Mesodermal cell (in vitro differentiated cells): ENCODE results near the gene CDK9.
"Not testable (repeated sequence)": the region's sequence is repeated elsewhere in the genome, so short reads cannot be mapped to it uniquely, and the experiment has no call there.

Source experiments
- H3K27ac ChIP-seq: 2 replicates; pipeline ENCODE4 v1.7.0; 2013; ENCODE audit warnings: mild to moderate bottlenecking, low read depth, low read length, moderate library complexity; ENCODE audit not compliant: severe bottlenecking
- H3K36me3 ChIP-seq: 2 replicates; pipeline ENCODE4 v1.7.1; 2013; ENCODE audit warnings: mild to moderate bottlenecking, low read length, moderate library complexity; ENCODE audit not compliant: control insufficient read depth, insufficient read depth
- H3K4me1 ChIP-seq: one replicate; pipeline ENCODE4 v1.7.1; 2013; ENCODE audit warnings: mild to moderate bottlenecking, low read length; ENCODE audit not compliant: insufficient read depth, control insufficient read depth, poor library complexity, severe bottlenecking
- H3K4me3 ChIP-seq: 2 replicates; pipeline ENCODE4 v1.7.0; 2013; ENCODE audit warnings: low read length, control low read depth, mild to moderate bottlenecking; ENCODE audit not compliant: insufficient read depth, poor library complexity, severe bottlenecking; ENCODE audit errors: extremely low read depth
- H3K9me3 ChIP-seq: 2 replicates; pipeline ENCODE4 v1.7.1; 2013; ENCODE audit warnings: mild to moderate bottlenecking, low read length, moderate library complexity; ENCODE audit not compliant: control insufficient read depth
- WGBS, 2 experiments: methylation state at CpG; one replicate each; pipeline ENCODE4 v1.1.5; 2013; ENCODE audit warnings: missing lambda C conversion rate in 2 of 2; ENCODE audit not compliant: insufficient coverage in 2 of 2; 5-methylcytosine and 5-hydroxymethylcytosine counted together

The CDK9 gene

DNA sequence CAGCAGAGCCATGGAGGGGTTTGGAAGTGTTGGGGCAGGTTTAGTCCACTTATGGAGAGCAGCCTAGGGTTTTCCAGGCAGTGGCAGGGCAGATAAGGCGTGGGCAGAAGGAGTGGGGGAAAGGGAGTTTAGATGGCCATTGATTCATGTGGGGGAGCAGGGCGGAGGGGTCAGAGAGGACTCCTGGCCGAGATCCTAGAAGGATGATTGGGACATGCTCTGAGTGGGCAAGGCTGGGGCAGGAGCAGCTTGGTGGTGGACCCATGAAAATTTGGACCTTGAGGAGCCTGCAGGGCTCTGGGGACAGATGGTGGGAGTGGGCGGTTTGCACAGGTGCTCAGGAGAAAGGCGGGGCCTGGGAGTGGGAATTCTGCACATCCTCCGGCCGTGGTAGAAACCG is 32.7 kb upstream of the CDK9 start:
- 80 to 88% methylated on average over 8 of the region's 8 CpGs for WGBS, 2 experiments
- Histone ChIP-seq H3K9me3 (no peaks in the 10 kb centered on the region), H3K4me3 (no peak overlapping the region), H3K36me3 (peaks cover 29% of the 10 kb centered on the region), H3K4me1 (peaks cover 2% of the 10 kb centered on the region), H3K27ac (no peak overlapping the region)

DNA sequence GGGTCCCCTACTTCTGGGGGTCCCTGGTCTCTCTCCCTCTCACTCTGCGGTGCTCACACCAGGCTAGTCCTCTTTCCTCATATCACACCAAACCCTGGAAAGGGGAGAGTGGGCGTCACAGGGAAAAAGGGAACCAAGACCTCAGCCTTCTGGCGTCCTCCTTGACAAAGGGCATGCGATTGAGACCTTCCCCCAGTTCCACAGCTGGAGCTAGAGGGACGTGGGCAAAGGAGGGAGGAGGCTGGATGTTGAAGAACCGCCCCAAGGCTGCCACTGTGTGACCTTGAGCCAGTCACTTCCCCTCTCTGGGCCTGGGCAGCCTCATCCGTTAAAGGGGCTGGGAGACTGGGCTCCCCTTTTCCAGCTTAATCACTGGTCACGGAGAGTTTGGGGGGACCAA is 32.2 kb upstream of the CDK9 start:
- peaks cover 24% of the 10 kb centered on the region for H3K36me3 ChIP-seq
- H3K4me1 ChIP-seq, result peaks cover 5% of the 10 kb centered on the region
- H3K27ac ChIP-seq, result no peak overlapping the region
- no peaks in the 10 kb centered on the region for H3K9me3 ChIP-seq
- WGBS, 2 experiments, result 55 to 61% methylated on average over 4 to 6 of the region's 8 CpGs
- H3K4me3 ChIP-seq, result no peak overlapping the region

DNA sequence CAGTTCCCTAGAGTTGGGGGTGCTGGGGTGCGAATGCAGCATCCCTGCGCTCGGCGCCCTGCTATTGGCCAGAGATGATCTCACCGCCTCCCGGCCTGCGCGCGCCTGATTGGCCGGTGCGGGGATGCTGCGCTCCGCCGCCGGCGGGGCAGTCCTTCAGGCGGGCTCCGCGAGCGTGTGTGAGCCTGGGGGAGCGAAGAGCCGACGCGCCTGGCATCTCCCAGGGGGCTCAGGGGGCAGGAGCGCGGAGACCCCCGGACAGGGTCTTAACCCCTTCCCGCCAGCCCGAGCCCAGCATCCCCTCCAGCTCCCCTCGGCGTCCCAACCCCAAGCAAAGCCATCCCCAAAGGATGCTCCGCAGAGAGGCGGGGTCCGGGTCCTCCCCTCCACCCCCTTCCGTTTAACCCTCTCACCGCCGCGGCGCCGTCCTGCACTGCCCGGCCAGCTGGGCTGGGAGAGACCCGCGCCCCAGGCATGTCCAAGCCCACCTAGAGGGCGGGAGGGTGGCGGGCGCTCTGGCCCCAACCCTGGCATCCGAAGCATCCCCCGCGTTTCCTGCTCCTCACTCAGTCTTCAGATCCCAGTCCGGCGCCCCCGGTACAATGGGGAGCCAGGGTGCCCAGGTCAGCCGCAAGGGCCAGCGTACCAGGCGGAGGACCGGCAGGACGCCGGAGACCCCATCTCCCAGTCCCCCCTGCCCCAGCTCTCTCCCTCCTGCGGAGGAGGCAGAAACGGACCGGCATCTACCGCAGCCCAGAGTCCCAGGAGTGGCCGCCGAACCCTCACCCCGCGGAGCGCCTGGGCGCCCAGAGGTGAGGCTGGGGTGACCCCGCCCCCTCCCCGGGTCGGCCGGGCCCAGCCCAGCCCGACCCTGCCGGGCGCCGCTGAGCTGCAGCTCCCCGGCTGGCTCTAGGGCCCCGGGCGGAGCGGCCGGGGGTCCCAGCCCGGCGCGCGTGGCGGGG is 31.5 kb upstream of the CDK9 start:
- Histone ChIP-seq H3K27ac (no peak overlapping the region), H3K4me1 (peaks cover 5% of the 10 kb centered on the region), H3K4me3 (peak overlapping the region; percentile 42), H3K9me3 (no peaks in the 10 kb centered on the region), H3K36me3 (peaks cover 17% of the 10 kb centered on the region)
- 2 to 3% methylated on average over 53 to 76 of the region's 86 CpGs for WGBS, 2 experiments

DNA sequence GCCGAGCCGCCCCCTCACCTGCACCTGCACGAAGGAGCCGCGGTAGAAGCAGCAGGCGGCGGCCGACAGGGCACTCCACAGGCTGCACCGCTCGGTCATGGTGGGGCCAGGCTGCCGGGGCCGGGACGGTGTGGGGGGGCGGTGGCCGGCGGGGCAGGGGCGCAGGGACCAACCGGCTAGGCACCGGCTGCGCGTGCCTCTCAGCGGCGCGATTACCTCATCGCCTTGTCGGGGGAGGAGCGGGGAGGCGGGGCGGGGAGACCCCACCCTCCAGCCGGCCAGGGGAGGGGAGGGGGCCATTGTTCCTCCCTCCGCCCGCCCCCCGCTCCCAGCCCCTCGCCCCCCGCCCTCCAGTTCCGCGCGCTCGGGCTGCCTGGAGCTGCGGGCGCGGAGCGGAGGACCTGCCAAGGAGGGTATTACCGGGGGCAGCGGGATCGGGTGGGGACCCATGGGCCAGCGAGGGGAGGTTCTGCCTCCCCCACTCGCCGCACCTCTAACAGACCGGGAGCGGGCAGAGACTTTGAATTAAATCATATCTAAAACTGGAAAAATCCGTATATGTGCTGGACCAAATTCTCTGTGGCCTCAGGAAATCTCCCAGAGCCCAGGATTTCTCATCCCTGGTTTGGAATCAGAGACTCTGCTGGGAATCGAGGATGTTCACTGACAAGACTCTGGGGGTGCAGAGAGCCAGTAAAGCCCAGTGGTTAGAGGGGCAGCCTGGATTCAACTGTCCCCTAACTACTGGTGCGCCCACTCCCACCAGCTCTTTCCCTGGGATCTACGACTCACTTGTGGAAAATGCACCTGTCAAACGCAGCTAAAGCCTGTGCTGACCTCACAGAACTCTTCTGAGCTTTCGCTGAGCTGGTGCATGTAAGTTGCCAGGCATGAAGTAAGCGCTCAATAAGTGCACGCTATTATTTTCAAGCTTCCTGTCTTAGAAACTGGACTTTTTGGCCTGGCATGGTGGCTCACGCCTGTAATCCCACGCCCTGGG is 30.5 kb upstream of the CDK9 start:
- Histone ChIP-seq H3K27ac (no peak overlapping the region), H3K4me3 (peak overlapping the region; percentile 42)
- WGBS, 2 experiments, result 15 to 27% methylated on average over 20 to 34 of the region's 61 CpGs

DNA sequence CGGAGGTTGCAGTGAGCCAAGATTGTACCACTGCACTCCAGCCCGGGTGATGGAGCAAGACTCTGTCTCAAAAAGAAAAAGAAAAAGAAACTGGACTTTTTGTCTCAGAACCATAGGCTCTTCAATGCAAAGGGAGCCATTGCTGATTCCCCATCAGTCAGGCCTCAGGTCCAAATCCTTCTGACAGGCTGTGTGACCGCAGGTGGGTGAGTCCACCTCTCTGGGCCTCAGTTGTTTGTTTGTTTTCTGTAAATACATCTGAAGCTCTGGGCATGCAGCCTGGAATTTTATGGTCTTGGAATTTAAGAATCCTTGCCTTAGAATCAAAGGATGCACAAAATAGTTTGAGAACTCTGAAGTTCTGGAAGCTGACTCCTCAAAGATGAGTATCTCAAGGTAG is 29.6 kb upstream of the CDK9 start:
- WGBS, 2 experiments, result 94 to 100% methylated on average over 2 to 3 of the region's 3 CpGs
- H3K9me3 ChIP-seq, result no peaks in the 10 kb centered on the region
- H3K36me3 ChIP-seq, result peaks cover 5% of the 10 kb centered on the region

More for the DNA sequence above, 30.5 kb upstream of the CDK9 start:
- Histone ChIP-seq H3K36me3 (peaks cover 14% of the 10 kb centered on the region), H3K9me3 (no peaks in the 10 kb centered on the region), H3K4me1 (peaks cover 5% of the 10 kb centered on the region)

DNA sequence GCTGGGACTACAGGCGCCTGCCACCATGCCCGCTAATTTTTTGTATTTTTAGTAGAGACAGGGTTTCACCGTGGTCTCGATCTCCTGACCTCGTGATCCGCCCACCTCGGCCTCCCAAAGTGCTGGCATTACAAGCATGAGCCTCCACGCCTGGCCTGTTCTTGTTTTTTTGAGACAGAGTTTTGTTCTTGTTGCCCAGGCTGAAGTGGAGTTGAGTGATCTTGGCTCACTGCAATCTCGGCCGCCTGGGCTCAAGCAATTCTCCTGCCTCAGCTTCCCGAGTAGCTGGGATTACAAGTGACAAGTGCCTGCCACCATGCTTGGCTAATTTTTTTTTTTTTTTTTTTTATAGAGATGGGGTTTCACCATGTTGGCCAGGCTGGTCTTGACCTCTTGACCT is 29.1 kb upstream of the CDK9 start:
- H3K36me3 ChIP-seq, H3K4me3 ChIP-seq, H3K9me3 ChIP-seq, H3K27ac ChIP-seq: not testable (repeated sequence)
- WGBS, 2 experiments, result 83 to 84% methylated on average over 10 of the region's 11 CpGs
- peaks cover 12% of the 10 kb centered on the region for H3K4me1 ChIP-seq

More for the DNA sequence above, 29.6 kb upstream of the CDK9 start:
- no peak overlapping the region for H3K4me3 ChIP-seq
- H3K27ac ChIP-seq, result no peak overlapping the region
- peaks cover 7% of the 10 kb centered on the region for H3K4me1 ChIP-seq

DNA sequence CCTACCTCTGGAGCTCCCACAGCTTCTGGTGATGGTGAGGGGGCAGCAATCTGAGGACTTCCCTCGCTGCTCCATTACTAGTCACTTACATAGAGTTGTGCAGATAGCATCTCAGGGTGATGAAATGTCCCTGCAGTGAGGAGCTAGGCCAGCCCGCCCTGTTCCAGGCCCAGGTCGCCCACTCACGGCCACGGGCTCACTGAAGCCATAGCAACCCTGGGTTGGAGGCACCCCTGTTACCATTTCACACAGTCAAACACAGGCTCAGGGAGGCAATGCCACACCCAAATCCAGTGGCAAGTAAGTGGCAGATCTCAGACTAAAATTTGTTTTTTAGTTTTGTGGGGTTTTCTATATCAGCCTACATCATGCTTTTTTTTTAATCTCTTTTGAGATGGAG is 27.0 kb upstream of the CDK9 start:
- peaks cover 32% of the 10 kb centered on the region for H3K4me1 ChIP-seq
- WGBS, 2 experiments, result 76 to 83% methylated on average over 5 of the region's 5 CpGs
- no peak overlapping the region for H3K27ac ChIP-seq

DNA sequence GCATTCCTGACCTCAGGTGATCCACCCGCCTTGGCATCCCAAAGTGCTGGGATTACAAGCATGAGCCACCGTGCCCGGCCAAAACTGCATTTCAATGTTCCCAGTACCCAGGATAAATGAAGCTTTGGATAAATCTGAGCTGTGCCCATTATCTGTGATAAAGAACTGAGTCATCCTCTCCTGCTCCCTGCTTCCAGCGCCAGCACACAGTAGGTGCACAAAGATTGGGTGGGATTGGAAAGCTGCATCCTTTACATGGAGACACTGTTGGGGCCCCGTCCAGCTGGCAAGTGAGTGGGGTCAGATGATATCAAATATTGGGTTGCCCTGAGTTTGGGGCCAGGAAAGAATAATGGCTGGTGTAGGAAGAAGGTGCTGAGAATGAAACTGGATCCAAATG is 24.8 kb upstream of the CDK9 start:
- Histone ChIP-seq H3K9me3 (no peaks in the 10 kb centered on the region), H3K4me1 (peaks cover 36% of the 10 kb centered on the region), H3K36me3 (peaks cover 4% of the 10 kb centered on the region), H3K4me3 (no peak overlapping the region), H3K27ac (no peak overlapping the region)
- 90 to 92% methylated on average over 4 of the region's 5 CpGs for WGBS, 2 experiments

More for the DNA sequence above, 27.0 kb upstream of the CDK9 start:
- no peaks in the 10 kb centered on the region for H3K9me3 ChIP-seq
- no peak overlapping the region for H3K4me3 ChIP-seq
- H3K36me3 ChIP-seq, result no peaks in the 10 kb centered on the region

DNA sequence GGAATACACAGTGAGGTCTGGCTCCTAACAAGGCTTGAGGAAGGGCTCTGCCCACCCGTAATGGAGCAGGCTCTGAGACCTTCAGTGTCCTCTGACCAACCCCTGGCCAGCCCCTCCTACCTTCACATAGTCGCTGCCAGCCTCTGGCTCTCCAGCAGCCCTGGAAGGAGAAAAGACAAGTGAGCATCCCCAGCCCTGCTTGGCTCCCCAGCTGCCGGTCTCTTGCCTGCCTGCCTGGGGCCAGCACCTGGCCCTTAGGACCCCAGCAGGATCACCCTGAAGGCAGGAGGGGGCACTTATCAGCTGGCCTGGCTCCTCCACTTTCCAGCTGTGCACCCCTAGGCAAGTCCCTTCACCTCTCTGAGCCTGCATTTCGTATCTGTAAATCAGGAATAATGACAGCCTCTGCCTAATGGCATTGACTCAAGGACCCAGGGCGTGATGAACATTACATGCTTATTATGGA is 24.3 kb upstream of the CDK9 start:
- Histone ChIP-seq H3K4me1 (peaks cover 36% of the 10 kb centered on the region), H3K27ac (peak overlapping the region; percentile 36), H3K4me3 (no peak overlapping the region), H3K9me3 (no peaks in the 10 kb centered on the region), H3K36me3 (peaks cover 6% of the 10 kb centered on the region)
- 68 to 72% methylated on average over 4 of the region's 5 CpGs for WGBS, 2 experiments

DNA sequence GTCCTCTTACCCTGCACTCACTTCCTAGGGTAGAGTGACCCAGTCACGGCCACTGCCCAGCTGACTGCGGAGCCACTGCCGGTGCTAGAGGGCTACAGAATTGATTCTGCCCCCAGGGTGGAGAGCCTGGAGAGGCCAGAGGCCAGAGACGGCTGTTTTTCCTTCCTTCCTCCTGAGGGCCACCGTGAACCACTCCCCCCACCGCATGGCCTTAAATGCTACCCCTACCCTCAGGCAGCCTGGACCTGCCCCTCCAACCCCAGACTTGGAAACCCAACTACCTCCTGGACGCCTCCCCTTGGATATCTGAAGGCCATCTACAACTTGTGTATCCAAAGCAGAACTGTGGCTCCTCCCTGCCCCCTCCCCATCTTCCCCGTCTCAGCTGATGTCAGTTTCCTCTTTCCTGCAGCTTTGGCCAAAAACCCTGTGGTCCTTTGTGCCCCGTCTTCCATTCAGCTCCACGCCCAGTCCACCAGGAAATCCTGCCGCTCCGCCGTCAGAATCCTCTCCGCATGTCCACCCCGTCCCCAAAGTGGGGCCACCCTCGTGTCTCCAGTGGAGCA is 23.6 kb upstream of the CDK9 start:
- 47 to 54% methylated on average over 15 to 16 of the region's 16 CpGs for WGBS, 2 experiments
- Histone ChIP-seq H3K4me1 (peaks cover 40% of the 10 kb centered on the region), H3K4me3 (no peak overlapping the region), H3K27ac (peak overlapping the region; percentile 36), H3K36me3 (peaks cover 10% of the 10 kb centered on the region), H3K9me3 (no peaks in the 10 kb centered on the region)
